Ovary (tissue), 3 donors: ENCODE results near the gene PUSL1.

ENCODE experiments used
- CTCF ChIP-seq, 3 donors: fragments of 450-650 bp in 2 of 3; fragments of 200-600 bp in 1 of 3; IDR thresholded peaks; one replicate each; pipeline versions ENCODE4 v1.5.1 to v1.8.0; 2016 to 2022; ENCODE audit warnings: antibody characterized with exemption in 3 of 3, mild to moderate bottlenecking in 1 of 3
- EP300 ChIP-seq: sonication (generic); formaldehyde crosslinking; IDR thresholded peaks from one replicate; pipeline ENCODE4 v1.6.1; 2017; ENCODE audit warnings: antibody characterized with exemption
- donor health status: DM: no; HTN: no; CAD: no.

- no peak for TF ChIP-seq CTCF (IDR thresholded peaks at IDR 0.05)
- TF ChIP-seq EP300: no peak
Observed at GRCh38 chr1:1283821-1284220, 24.6 kb upstream of the PUSL1 start.
